ENCODE measurements around the gene HMG20B. TPM values are rescaled to one million over a fixed set of nuclear protein-coding genes. Genes with fewer than 3 reads are reported as not detected.

Gene HMG20B
- polyA plus RNA-seq, 1 of the 3 experiments (the other 2 are of a cell fraction): 92.0 TPM

GRCh38 chr19:3604227-3604986 lies 31.7 kb downstream of the HMG20B start:
- H2AFZ ChIP-seq (ENCODE audit: low read depth): no peak overlapping the region
- H3K79me2 ChIP-seq (ENCODE audit: insufficient read depth): no peaks in the 10 kb centered on the region
- H3K9me3 ChIP-seq: no peaks in the 10 kb centered on the region
- H4K20me1 ChIP-seq (ENCODE audit: insufficient read depth): no peaks in the 10 kb centered on the region
- H3F3A ChIP-seq (replicated peaks; ENCODE audit: insufficient read depth): no peaks in the 10 kb centered on the region
- no peaks in the 10 kb centered on the region for H3K27me3 ChIP-seq (ENCODE audit: insufficient read depth)
- POLR2A ChIA-PET: no interaction called here
- TF ChIP-seq, protein P1, sequence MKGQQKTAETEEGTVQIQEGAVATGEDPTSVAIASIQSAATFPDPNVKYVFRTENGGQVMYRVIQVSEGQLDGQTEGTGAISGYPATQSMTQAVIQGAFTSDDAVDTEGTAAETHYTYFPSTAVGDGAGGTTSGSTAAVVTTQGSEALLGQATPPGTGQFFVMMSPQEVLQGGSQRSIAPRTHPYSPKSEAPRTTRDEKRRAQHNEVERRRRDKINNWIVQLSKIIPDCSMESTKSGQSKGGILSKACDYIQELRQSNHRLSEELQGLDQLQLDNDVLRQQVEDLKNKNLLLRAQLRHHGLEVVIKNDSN (IDR thresholded peaks at IDR 0.05; ENCODE audit: borderline replicate concordance, low read depth): no peak
- TF ChIP-seq CHD2 (IDR thresholded peaks at IDR 0.05; ENCODE audit: low read length, partially characterized antibody) (no peak), SIN3A (IDR thresholded peaks at IDR 0.05; ENCODE audit: borderline replicate concordance, low read depth, low read length) (no peak), USF2 (IDR thresholded peaks at IDR 0.05; ENCODE audit: borderline replicate concordance, low read depth, low read length) (no peak), RAD21 (IDR thresholded peaks at IDR 0.05; ENCODE audit: low read length) (no peak)
- WGBS (ENCODE audit: low lambda C conversion rate): 90% methylated on average over 14 of the region's 27 CpGs
- no peak overlapping the region for H3K4me3 ChIP-seq (ENCODE audit: low read depth in 2 of 2, low read length in 1 of 2)
- no peaks in the 10 kb centered on the region for H3K9me2 ChIP-seq
- no peak overlapping the region for H3K27ac ChIP-seq (ENCODE audit: low read depth in 2 of 2, low read length in 1 of 2)
- peaks cover 8 to 14% of the 10 kb centered on the region in 2 experiments; a peak in 1 of 4 replicates for H3K4me1 ChIP-seq (ENCODE audit: control insufficient read depth in 1 of 2, insufficient read depth in 2 of 2, low read depth in 1 of 2, low read length in 1 of 2)
- no peak overlapping the region for H3K9ac ChIP-seq
- H3K4me2 ChIP-seq: no peak overlapping the region
- CTCF ChIA-PET: interaction anchor here (1.9 kb wide), 1 partner anchor 19 kb away, joined by 9 read pairs; the partner anchor contains the start of gene GIPC3
- DNase-seq: no peak
- H3K36me3 ChIP-seq (replicated peaks in 1 of 2; ENCODE audit: control insufficient read depth in 1 of 2, insufficient read depth in 2 of 2, low read length in 1 of 2): no peaks in the 10 kb centered on the region

GRCh38 chr19:3604987-3605343 lies 32.2 kb downstream of the HMG20B start:
- no peaks in the 10 kb centered on the region for H4K20me1 ChIP-seq (ENCODE audit: insufficient read depth)

More at GRCh38 chr19:3604987-3605343, 32.2 kb downstream of the HMG20B start:
- Histone ChIP-seq H2AFZ (ENCODE audit: low read depth) (no peak overlapping the region), H3K27me3 (ENCODE audit: insufficient read depth) (no peaks in the 10 kb centered on the region), H3K36me3 (replicated peaks in 1 of 2; ENCODE audit: control insufficient read depth in 1 of 2, insufficient read depth in 2 of 2, low read length in 1 of 2) (no peaks in the 10 kb centered on the region), H3F3A (replicated peaks; ENCODE audit: insufficient read depth) (no peaks in the 10 kb centered on the region), H3K9me2 (no peaks in the 10 kb centered on the region), H3K4me1 (ENCODE audit: control insufficient read depth in 1 of 2, insufficient read depth in 2 of 2, low read depth in 1 of 2, low read length in 1 of 2) (peaks cover 8 to 14% of the 10 kb centered on the region in 2 experiments; a peak in 1 of 4 replicates), H3K4me3 (ENCODE audit: low read depth in 2 of 2, low read length in 1 of 2) (no peak overlapping the region), H3K27ac (ENCODE audit: low read depth in 2 of 2, low read length in 1 of 2) (no peak overlapping the region), H3K9ac (no peak overlapping the region), H3K9me3 (no peaks in the 10 kb centered on the region), H3K79me2 (ENCODE audit: insufficient read depth) (no peaks in the 10 kb centered on the region), H3K4me2 (no peak overlapping the region)
- WGBS (ENCODE audit: low lambda C conversion rate): 88% methylated on average over 5 of the region's 11 CpGs
- TF ChIP-seq JUND (IDR thresholded peaks at IDR 0.05) (no peak), FOXM1 (IDR thresholded peaks at IDR 0.05; ENCODE audit: low read depth) (no peak), RAD21 (IDR thresholded peaks at IDR 0.05; ENCODE audit: low read length) (no peak), EP300 (IDR thresholded peaks at IDR 0.05; ENCODE audit: borderline replicate concordance in 1 of 2, low read depth in 1 of 2, low read length in 1 of 2) (no peak), FOSL2 (IDR thresholded peaks at IDR 0.05; ENCODE audit: borderline replicate concordance, low read depth) (no peak), YY1 (IDR thresholded peaks at IDR 0.05; ENCODE audit: low read depth) (no peak), SIN3A (IDR thresholded peaks at IDR 0.05; ENCODE audit: borderline replicate concordance, low read depth, low read length) (no peak)
- TF ChIP-seq, protein P1 (IDR thresholded peaks at IDR 0.05; ENCODE audit: borderline replicate concordance, low read depth): no peak
- TF ChIP-seq, protein P2, sequence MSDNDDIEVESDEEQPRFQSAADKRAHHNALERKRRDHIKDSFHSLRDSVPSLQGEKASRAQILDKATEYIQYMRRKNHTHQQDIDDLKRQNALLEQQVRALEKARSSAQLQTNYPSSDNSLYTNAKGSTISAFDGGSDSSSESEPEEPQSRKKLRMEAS (IDR thresholded peaks at IDR 0.05; ENCODE audit: low read depth): no peak
- DNase-seq: no peak
- CTCF ChIA-PET: interaction anchor here (1.9 kb wide), 1 partner anchor 20 kb away, joined by 9 read pairs; the partner anchor contains the start of gene GIPC3
- POLR2A ChIA-PET: no interaction called here
